Astrocyte of the spinal cord (primary cell): ENCODE measurements around the gene ADARB2.

Source experiments
- DNase-seq: peaks from one replicate; pipeline ENCODE4 v3.0.0; 2011; ENCODE audit warnings: low read depth, low spot score
- H3K4me3 ChIP-seq: 2 replicates; pipeline ENCODE4 v1.5.1; 2011; ENCODE audit warnings: low read depth, mild to moderate bottlenecking, low read length, moderate library complexity
- in situ Hi-C: cut with HindIII; loops from 2 replicates; pipeline ENCODE4 v1.10.0; 2017; ENCODE audit warnings: low sequenced_read_pairs
- TF ChIP-seq, protein P1 (sequence below): IDR thresholded peaks from 2 replicates; pipeline ENCODE4 v1.5.1; 2012; ENCODE audit warnings: low read depth, mild to moderate bottlenecking, low read length, inconsistent platforms

Gene ADARB2

DNA sequence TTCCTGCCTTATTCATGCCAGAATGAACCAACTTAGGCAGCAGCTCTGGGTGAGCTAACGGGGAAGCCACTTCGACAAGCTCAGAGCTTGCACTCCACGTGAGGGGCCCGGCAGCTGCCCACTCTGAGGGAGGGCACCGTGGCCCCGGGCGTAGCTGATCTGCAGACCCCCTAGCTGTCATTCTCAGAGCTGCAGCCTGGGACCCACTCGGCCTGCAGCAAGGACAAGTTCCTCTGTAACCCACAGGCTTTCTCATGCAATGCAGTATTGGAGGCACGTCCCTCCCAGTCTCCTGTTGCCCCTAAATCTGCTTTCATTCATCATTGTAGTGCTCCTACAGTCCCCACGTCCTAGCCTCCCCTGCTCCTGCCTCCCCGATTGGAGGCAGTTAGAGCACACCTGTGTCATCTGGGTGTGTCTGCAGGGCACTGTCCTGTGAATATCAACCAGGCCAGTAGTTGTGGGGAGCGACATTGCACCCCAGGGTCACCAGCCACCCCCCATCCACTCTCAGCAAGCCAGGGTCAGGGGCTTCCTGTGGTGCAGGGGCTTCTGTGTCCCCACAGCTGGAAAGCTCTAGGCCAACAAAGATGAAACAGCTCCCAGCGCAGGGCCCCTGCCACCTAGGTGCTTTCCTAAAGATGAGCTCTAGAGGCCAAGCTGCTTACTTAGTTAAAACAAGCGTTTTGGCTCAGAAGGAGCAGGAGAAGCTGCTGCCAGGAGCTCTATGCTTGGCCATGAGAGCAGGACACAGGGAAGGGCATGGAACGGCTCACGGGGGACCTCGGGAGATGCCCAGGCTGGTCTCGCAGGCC lies 333.6 kb downstream of the ADARB2 start:
- no peak overlapping the region for H3K4me3 ChIP-seq
- TF ChIP-seq, protein P1, sequence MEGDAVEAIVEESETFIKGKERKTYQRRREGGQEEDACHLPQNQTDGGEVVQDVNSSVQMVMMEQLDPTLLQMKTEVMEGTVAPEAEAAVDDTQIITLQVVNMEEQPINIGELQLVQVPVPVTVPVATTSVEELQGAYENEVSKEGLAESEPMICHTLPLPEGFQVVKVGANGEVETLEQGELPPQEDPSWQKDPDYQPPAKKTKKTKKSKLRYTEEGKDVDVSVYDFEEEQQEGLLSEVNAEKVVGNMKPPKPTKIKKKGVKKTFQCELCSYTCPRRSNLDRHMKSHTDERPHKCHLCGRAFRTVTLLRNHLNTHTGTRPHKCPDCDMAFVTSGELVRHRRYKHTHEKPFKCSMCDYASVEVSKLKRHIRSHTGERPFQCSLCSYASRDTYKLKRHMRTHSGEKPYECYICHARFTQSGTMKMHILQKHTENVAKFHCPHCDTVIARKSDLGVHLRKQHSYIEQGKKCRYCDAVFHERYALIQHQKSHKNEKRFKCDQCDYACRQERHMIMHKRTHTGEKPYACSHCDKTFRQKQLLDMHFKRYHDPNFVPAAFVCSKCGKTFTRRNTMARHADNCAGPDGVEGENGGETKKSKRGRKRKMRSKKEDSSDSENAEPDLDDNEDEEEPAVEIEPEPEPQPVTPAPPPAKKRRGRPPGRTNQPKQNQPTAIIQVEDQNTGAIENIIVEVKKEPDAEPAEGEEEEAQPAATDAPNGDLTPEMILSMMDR = no peak
- in situ Hi-C loops = no loop called here
- DNase-seq = no peak

DNA sequence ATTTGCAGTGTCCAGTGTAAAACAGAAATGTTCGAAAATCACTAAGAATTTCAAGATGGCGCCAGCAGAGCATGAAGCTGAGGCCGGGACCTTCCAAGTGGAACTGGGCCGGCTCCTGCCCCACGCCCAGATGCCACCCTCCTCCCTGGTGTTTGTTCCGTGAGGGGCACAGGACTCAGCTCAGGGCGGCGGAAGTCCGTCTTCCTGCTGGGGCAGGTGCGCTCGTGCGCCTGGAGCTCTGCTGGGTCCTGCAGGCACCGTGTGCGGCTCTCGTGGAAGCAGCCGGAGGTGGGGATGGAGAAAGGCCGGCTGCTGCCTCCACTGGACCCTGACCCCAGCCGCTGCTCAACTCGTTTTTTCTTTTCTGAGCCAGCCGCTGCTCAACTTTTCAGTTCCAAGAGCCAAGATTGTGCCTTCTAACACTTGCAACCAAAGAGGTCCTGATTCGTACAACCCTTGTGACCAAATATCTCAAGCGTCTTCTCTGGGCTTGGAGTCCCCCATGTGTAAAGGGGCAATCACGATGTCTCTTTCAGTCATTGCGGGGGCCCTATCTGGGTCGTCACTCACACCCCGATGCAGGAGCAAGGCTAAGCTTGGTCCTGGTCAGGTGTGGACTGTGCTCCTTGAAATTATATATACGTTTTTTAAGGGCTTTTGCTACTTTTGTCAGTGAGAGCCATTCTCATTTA lies 334.4 kb downstream of the ADARB2 start:
- DNase-seq = no peak
- H3K4me3 ChIP-seq = no peak overlapping the region
- TF ChIP-seq, protein P1 = no peak
- in situ Hi-C loops = no loop called here

DNA sequence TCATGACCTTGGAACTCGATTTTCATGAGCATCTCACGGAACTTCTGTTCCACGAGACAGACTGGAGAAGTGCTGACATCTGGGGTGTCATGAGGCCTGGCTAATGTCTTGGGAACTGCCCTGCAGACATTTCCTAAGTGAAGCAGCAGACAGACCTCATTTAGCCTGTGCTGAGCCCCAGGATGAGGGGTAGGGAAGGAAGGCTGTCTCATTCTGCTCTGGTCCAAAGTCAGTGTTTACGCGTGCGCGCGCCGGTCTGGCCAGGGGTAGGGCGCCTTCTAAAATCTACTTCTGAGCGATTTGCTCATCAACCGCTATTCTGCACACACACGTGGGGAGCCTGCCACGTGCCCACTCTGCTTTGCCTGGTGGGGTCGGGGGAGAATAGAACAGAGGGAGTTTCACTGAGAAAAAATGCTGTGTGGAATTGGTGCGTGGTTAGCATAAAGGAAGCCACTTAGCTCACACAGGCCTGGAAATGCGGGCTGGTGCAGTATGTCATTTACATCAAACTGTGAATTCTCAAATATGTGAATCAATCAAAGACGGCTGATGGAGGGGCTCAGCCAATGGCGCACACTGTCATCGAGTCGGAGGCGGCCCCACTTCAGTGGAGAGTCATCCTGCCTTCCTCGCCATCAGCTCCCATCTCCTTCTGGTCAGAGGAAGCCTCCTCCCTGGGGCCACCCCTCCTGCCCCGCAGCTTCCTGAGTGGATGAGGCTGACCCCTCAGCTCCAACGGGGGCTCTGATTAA lies 335.1 kb downstream of the ADARB2 start:
- TF ChIP-seq, protein P1 = no peak
- DNase-seq = no peak
- in situ Hi-C loops = no loop called here
- H3K4me3 ChIP-seq = no peak overlapping the region

DNA sequence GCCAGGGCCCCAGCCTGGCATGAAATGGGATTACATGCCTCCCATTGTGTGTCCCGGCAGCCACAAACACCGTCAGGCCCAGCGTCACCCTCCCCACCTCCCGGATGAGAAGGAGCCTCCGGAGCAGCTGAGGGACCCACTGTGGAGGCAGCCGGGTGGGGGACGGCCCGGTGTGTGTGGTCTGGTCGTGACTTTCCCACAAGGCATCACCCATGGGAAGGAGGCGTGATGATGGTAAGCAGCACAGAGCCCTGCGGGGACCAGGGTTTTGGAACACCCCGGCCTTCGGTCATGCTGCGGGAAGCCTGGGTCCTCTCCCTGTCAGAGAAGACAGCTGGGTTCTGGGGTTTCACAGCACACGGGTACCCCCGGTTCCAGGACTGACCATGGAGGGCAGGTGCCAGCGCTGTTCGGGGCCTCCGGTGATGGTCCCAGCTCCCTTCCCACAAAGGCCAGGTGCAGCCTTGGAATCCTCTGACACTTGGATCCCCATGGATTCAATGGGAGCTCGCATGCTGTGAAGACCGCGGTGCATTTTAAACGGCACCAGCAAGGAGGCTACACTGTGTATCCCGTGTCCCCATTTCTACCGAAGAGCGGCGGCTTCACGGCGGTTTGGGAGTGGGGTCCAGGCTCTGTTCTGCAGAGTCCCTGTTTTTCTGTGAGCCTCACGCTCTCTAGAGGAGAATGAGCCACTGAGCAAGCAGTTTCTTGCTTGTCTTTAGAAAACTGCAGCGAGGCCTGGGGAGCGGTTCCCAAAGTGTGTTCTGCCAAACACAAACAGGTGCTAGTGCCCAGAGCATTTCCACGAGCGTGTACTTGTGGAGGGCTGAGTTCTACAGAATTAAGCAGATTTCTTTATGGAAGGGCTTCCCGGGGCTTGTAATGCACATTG lies 336.0 kb downstream of the ADARB2 start:
- H3K4me3 ChIP-seq = no peak overlapping the region
- TF ChIP-seq, protein P1 = no peak
- in situ Hi-C loops = no loop called here
- DNase-seq = no peak

DNA sequence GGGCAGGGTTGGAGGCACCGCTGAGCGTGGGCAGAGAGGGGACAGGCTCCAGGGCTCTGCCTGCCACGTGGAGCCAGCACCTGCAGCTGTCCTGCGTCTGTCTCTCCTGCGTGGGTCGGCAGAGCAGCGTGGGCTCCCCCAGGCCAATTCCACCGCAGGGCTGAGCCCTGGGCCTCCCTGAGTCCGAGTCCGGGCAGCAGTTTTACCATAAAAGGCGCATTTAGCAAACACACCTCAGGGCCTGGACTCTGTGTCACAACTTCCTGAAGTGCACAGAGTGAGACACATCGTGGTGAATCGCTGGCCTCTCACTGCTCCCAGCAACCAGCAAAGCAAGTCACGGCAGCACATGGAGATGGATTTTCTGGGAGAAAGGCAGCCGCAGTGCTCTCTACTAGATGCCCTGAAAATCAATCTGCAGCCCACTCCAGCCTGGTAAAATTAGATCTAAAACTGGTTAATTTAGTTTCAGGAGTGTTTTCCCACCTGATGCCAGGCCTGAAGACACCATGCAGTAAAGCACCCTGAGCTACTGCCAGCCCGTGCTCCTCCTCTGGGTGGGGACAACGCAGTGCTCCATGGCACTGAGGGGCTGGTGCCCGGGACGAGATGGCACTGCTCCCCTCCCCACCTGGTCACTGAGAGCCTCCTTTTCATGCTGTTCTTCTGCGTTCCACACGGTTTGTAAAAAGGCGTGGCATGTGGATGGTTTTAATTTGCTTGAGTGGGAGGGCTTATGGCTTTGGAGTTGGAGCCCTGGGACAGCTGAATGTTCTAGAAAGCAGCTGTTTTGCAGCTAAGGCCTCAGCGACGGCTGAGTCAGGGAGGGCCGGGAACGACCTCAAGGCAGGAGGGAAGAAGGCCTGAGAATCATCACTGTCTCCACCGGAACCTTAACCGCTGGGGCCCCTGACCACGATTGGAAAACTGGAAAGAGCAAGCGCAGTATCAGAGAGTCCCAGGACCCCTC lies 336.9 kb downstream of the ADARB2 start:
- DNase-seq = no peak
- H3K4me3 ChIP-seq = no peak overlapping the region
- in situ Hi-C loops = no loop called here
- TF ChIP-seq, protein P1 = no peak
